Smooth muscle cell of the umbilical artery (primary cell): ENCODE measurements around the gene KRT14. TPM values are rescaled to one million over a fixed set of nuclear protein-coding genes. Genes with fewer than 3 reads are reported as not detected.

Experiments used
- total RNA-seq: library from RNA; depleted of rRNA; stranded (reverse); fragments of >200 nt; gene quantifications from 2 replicates; pipeline ENCODE4 v1.2.3, GENCODE V29; 2014

Gene KRT14
- total RNA-seq, result 0.46 TPM in 1 of 2 replicates, not detected in the other

GRCh38 chr17:41586863-41587495 lies at the start of gene KRT14:
Gene KRT14 (minus strand): TSS chr17:41586895. CDS start chr17:41586834, 61 bp downstream.

GRCh38 chr17:41624208-41625101 lies 37.8 kb upstream of the KRT14 start, which contains the start of gene KRT17:
Gene KRT17 (minus strand): TSS chr17:41624575. CDS start chr17:41624509, 66 bp downstream.

GRCh38 chr17:41612376-41613160 lies 25.9 kb upstream of the KRT14 start, which contains the start of gene KRT16:
Gene KRT16 (minus strand): TSS chr17:41612767. CDS start chr17:41612688, 79 bp downstream.

DNA sequence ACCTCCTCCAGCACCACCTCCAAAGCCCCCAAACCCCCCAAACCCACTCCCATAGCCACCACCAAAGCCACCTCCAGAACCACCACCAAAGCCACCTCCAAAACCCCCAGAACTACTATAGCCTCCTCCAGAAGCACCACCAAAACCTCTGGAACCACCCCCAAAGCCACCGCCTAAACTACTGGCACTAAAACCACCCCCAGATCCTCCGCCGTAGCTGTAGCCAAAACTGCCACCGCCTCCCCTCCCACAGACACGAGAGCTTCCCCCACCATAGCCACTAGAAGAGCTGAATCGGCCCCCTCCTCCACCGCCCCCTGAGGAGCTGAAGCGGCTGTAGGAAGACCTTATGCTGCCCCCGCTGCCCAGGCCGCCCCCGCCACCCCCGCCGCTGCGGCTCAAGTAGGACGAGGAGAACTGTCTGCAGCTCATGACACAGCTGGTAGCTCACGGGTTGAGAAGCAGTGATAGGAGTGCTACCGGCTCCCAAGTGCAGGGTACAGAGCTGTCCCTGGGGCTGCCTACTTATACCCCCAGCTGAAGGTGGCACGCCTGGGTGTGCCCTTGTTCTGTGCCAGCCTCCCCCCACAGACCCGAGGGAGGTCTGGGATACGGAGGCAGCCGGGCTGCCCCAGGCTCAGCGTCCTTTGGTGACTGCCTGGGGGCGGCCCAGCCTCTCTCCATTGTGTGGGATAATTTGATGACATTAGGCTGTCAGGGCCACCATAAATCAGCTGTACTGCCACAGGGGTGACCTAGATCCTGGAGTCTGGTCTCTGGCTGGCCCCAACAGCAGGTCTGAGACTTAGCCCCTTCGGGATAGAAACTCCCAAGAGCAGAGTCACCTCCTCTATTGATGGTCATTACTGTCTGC lies 14.9 kb downstream of the KRT14 start, which contains the start of gene KRT9:
Gene KRT9, minus strand, starts transcription at position 499 of the 874 bp plus-strand sequence. Its CDS starts 67 bp downstream, at position 432.

Other genes with a start within 250 kb of the KRT14 start
- gene KRT33A, start 236.1 kb downstream of the KRT14 start, total RNA-seq, result not detected in 2 replicates
- gene KRT33B, start 217.1 kb downstream of the KRT14 start, total RNA-seq, result 0.30 and 0.32 TPM in 2 replicates
- 0.89 and 6.6 TPM in 2 replicates for gene KRT34, start 204.6 kb downstream of the KRT14 start, total RNA-seq
- gene KRT31, start 189.3 kb downstream of the KRT14 start, total RNA-seq, result not detected in 2 replicates
- gene KRT37, start 162.3 kb downstream of the KRT14 start, total RNA-seq, result not detected in 2 replicates
- gene KRT38, start 145.9 kb downstream of the KRT14 start, total RNA-seq, result not detected in 2 replicates
- gene KRT32, start 119.5 kb downstream of the KRT14 start, total RNA-seq, result 0.09 TPM in 1 of 2 replicates, not detected in the other
- not detected in 2 replicates for gene KRT35, start 105.7 kb downstream of the KRT14 start, total RNA-seq
- gene KRT36, start 97.0 kb downstream of the KRT14 start, total RNA-seq, result not detected in 2 replicates
- gene KRT13, start 81.3 kb downstream of the KRT14 start, total RNA-seq, result 0.30 and 0.46 TPM in 2 replicates
- 1.8 and 8.6 TPM in 2 replicates for gene KRT15, start 68.0 kb downstream of the KRT14 start, total RNA-seq
- gene KRT19, start 58.6 kb downstream of the KRT14 start, total RNA-seq, result 82.3 and 279 TPM in 2 replicates
- not detected in 2 replicates for gene KRT9, start 14.8 kb downstream of the KRT14 start, total RNA-seq
- gene KRT16, start 25.9 kb upstream of the KRT14 start, total RNA-seq, result not detected in 2 replicates
- gene KRT17, start 37.7 kb upstream of the KRT14 start, total RNA-seq, result 2.7 and 2.8 TPM in 2 replicates
- 203 and 238 TPM in 2 replicates for gene EIF1, start 102.0 kb upstream of the KRT14 start, total RNA-seq
- not detected in 2 replicates for gene GAST, start 125.4 kb upstream of the KRT14 start, total RNA-seq
- 0.18 TPM in 1 of 2 replicates, not detected in the other for gene HAP1, start 147.7 kb upstream of the KRT14 start, total RNA-seq
- gene JUP, start 199.8 kb upstream of the KRT14 start, total RNA-seq, result 12.8 and 32.9 TPM in 2 replicates
- 146 and 214 TPM in 2 replicates for gene P3H4, start 225.1 kb upstream of the KRT14 start, total RNA-seq
- 1,225 and 1,584 TPM in 2 replicates for gene FKBP10, start 226.1 kb upstream of the KRT14 start, total RNA-seq
- gene NT5C3B, start 249.3 kb upstream of the KRT14 start, total RNA-seq, result 35.4 and 44.5 TPM in 2 replicates